NCI-H2196 (cell line): ENCODE measurements around the gene ERGIC3.

Experiments
- DNase-seq: peaks from one replicate; lab custom pipeline; 2025; ENCODE audit not compliant: unreplicated experiment; lab: John Stamatoyannopoulos, UW

ERGIC3 gene

GRCh38 chr20:35541783-35542662, at the start of gene ERGIC3:
Gene ERGIC3, plus strand, starts transcription at chr20:35542078. Its CDS starts 20 bp downstream, at chr20:35542098.
- peak; percentile 99 for DNase-seq

GRCh38 chr20:35492352-35492751, 49.5 kb upstream of the ERGIC3 start:
- no peak for DNase-seq

GRCh38 chr20:35496481-35496880, 45.4 kb upstream of the ERGIC3 start:
- no peak for DNase-seq

GRCh38 chr20:35497320-35497719, 44.6 kb upstream of the ERGIC3 start:
- DNase-seq, result no peak

GRCh38 chr20:35497780-35498189, 44.1 kb upstream of the ERGIC3 start:
- DNase-seq, result no peak

GRCh38 chr20:35499271-35499670, 42.6 kb upstream of the ERGIC3 start:
- no peak for DNase-seq

GRCh38 chr20:35502352-35502751, 39.5 kb upstream of the ERGIC3 start:
- DNase-seq, result no peak

- DNase-seq, result no peak
Measured at GRCh38 chr20:35503281-35503680, 38.6 kb upstream of the ERGIC3 start.

- peak; percentile 83 for DNase-seq
Measured at GRCh38 chr20:35503841-35504561, 37.9 kb upstream of the ERGIC3 start.

GRCh38 chr20:35504751-35505150, 37.1 kb upstream of the ERGIC3 start:
- no peak for DNase-seq

- no peak for DNase-seq
Measured at GRCh38 chr20:35506179-35506578, 35.7 kb upstream of the ERGIC3 start.

- DNase-seq, result no peak
Measured at GRCh38 chr20:35506872-35507638, 34.8 kb upstream of the ERGIC3 start.

GRCh38 chr20:35508493-35509218, 33.2 kb upstream of the ERGIC3 start:
- DNase-seq, result no peak

GRCh38 chr20:35510951-35511735, 30.7 kb upstream of the ERGIC3 start:
- no peak for DNase-seq

GRCh38 chr20:35511814-35512420, 30.0 kb upstream of the ERGIC3 start:
- peak; percentile 68 for DNase-seq

GRCh38 chr20:35514371-35514932, 27.4 kb upstream of the ERGIC3 start:
- DNase-seq, result no peak

GRCh38 chr20:35515341-35515740, 26.5 kb upstream of the ERGIC3 start:
- no peak for DNase-seq

- DNase-seq, result peak; percentile 45
Measured at GRCh38 chr20:35515949-35516645, 25.8 kb upstream of the ERGIC3 start.

- DNase-seq, result peak; percentile 33
Measured at GRCh38 chr20:35517125-35517524, 24.8 kb upstream of the ERGIC3 start.
